Fibroblast of mammary gland (primary cell): Measurements from ENCODE around the gene WFDC1.

ENCODE experiments used
- DNase-seq: peaks from one replicate; pipeline ENCODE4 v3.0.0-alpha.2; 2010; ENCODE audit warnings: low read depth
- H3K4me3 ChIP-seq: 2 replicates; pipeline ENCODE4 v1.5.1; 2011; ENCODE audit warnings: low read depth, mild to moderate bottlenecking, low read length, moderate library complexity; ENCODE audit not compliant: control insufficient read depth
- CTCF ChIP-seq: conservative IDR thresholded peaks from 2 replicates; pipeline ENCODE4 v1.5.1; 2011; ENCODE audit warnings: low read depth, low read length, inconsistent platforms; ENCODE audit not compliant: control insufficient read depth, insufficient read depth

WFDC1 gene

GRCh38 chr16:84320511-84320910 is 25.8 kb downstream of the WFDC1 start:
- no peak for TF ChIP-seq CTCF
- DNase-seq = no peak
- H3K4me3 ChIP-seq = no peak overlapping the region

GRCh38 chr16:84321932-84322331 is 27.3 kb downstream of the WFDC1 start:
- H3K4me3 ChIP-seq = no peak overlapping the region
- DNase-seq = no peak
- TF ChIP-seq CTCF = no peak

GRCh38 chr16:84322749-84323148 is 28.1 kb downstream of the WFDC1 start:
- no peak overlapping the region for H3K4me3 ChIP-seq
- no peak for DNase-seq
- TF ChIP-seq CTCF = no peak

GRCh38 chr16:84323606-84324005 is 28.9 kb downstream of the WFDC1 start:
- peak; percentile 14 for DNase-seq
- no peak overlapping the region for H3K4me3 ChIP-seq
- TF ChIP-seq CTCF = no peak

GRCh38 chr16:84324434-84325262 is 30.0 kb downstream of the WFDC1 start:
- no peak overlapping the region for H3K4me3 ChIP-seq

GRCh38 chr16:84326545-84326944 is 31.9 kb downstream of the WFDC1 start:
- H3K4me3 ChIP-seq = no peak overlapping the region
- no peak for TF ChIP-seq CTCF
- no peak for DNase-seq

More at GRCh38 chr16:84324434-84325262, 30.0 kb downstream of the WFDC1 start:
- no peak for TF ChIP-seq CTCF
- peak; percentile 22 for DNase-seq
